PC-9 (cell line): ENCODE results near the gene CTSH.

ENCODE experiments used
- CTCF ChIP-seq: fragments of 200-600 bp; sonication (generic); conservative IDR thresholded peaks from 2 replicates; pipeline ENCODE4 v1.6.1; 2017; ENCODE audit warnings: mixed run types, antibody characterized with exemption, mild to moderate bottlenecking, moderate library complexity
- EZH2 ChIP-seq: fragments of 200-600 bp; sonication (generic); IDR thresholded peaks from 2 replicates; pipeline ENCODE4 v1.8.0; 2017; ENCODE audit warnings: antibody characterized with exemption, low read depth

- TF ChIP-seq EZH2 (no peak), CTCF (no peak)
These were observed 55.8 kb downstream of the CTSH start for GRCh38 chr15:78889000-78889399.
